ENCODE data around the gene ABHD2. TPM values are rescaled to one million over a fixed set of nuclear protein-coding genes. Genes with fewer than 3 reads are reported as not detected.

Gene ABHD2
- total RNA-seq, 6 experiments from 2014 or later, result 43.1 to 63.5 (median 51.8) TPM

GRCh38 chr15:89122505-89123180, 34.4 kb downstream of the ABHD2 start:
- TF ChIP-seq, protein P1, sequence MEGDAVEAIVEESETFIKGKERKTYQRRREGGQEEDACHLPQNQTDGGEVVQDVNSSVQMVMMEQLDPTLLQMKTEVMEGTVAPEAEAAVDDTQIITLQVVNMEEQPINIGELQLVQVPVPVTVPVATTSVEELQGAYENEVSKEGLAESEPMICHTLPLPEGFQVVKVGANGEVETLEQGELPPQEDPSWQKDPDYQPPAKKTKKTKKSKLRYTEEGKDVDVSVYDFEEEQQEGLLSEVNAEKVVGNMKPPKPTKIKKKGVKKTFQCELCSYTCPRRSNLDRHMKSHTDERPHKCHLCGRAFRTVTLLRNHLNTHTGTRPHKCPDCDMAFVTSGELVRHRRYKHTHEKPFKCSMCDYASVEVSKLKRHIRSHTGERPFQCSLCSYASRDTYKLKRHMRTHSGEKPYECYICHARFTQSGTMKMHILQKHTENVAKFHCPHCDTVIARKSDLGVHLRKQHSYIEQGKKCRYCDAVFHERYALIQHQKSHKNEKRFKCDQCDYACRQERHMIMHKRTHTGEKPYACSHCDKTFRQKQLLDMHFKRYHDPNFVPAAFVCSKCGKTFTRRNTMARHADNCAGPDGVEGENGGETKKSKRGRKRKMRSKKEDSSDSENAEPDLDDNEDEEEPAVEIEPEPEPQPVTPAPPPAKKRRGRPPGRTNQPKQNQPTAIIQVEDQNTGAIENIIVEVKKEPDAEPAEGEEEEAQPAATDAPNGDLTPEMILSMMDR (IDR thresholded peaks at IDR 0.05), result no peak

DNA sequence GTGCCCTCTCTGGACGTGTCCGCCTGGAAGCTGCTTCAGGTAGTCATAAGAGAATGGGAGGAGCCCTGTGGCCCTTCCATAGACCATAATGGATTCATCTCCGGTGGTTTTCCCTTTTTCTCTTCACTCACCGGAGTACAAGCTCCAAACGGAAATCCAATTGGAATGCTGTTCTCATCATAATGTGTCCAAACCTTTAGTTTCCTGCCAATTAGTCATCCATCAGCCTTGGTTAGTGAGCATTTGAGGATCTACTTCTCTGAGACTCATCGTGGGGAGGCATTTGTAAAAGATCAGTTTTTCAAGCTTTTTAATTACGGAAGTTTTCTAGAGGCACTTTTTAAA, 34.9 kb downstream of the ABHD2 start:
- TF ChIP-seq, protein P1 (IDR thresholded peaks at IDR 0.05), result no peak
- Mint-ChIP-seq H3K27me3 (ENCODE audit: insufficient read depth) (no peaks in the 10 kb centered on the region), H3K36me3 (ENCODE audit: low read depth) (peaks cover 39% of the 10 kb centered on the region), H3K27ac (peak overlapping the region; percentile 27; the same call in 1 of the 2 replicates), H3K4me3 (no peak overlapping the region), H3K4me1 (ENCODE audit: low read depth) (peaks cover 28% of the 10 kb centered on the region), H3K9me3 (no peaks in the 10 kb centered on the region)
- DNase-seq, result peak; percentile 42

More at GRCh38 chr15:89122505-89123180, 34.4 kb downstream of the ABHD2 start:
- H3K9me3 Mint-ChIP-seq, result no peaks in the 10 kb centered on the region
- H3K36me3 Mint-ChIP-seq (ENCODE audit: low read depth), result peaks cover 39% of the 10 kb centered on the region
- H3K27me3 Mint-ChIP-seq (ENCODE audit: insufficient read depth), result no peaks in the 10 kb centered on the region
- H3K27ac Mint-ChIP-seq, result peak overlapping the region; percentile 27; the same call in 1 of the 2 replicates
- peaks cover 32% of the 10 kb centered on the region for H3K4me1 Mint-ChIP-seq (ENCODE audit: low read depth)
- H3K4me3 Mint-ChIP-seq, result no peak overlapping the region
- no peak for DNase-seq

DNA sequence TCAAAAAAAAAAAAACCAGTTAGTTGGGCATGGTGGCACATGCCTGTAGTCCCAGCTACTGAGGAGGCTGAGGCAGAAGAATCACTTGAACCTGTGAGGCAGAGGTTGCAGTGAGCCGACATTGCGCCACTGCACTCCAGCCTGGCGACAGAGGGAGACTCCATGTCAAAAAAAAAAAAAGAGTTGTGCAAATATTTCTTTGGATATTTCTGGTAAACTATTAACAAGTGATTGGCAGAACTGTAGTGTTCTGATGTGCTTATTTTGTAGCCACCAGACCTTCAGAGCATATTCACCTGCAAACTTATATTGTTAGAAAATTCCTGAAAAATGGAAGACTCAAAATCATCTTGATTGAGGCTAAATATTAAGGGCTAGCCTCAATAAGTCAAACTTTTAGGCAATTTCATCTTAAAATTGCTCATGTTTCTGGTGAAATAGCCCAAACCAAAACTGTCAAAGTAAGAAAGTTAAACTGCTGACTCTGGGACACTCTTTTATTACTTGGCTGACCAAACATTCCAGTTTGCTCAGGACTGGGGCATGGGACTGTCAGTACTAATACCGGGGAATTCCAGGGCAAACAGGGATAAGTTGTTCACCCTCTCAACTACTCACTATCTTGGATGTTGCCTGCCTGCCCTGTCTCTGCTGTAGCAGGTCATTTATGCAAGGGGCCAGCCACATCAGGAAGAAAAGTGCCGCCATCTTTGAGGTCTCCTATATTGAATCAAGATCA, 37.0 kb downstream of the ABHD2 start:
- Mint-ChIP-seq H3K4me1 (ENCODE audit: low read depth) (peaks cover 19% of the 10 kb centered on the region), H3K4me3 (no peak overlapping the region), H3K27ac (no peak overlapping the region), H3K36me3 (ENCODE audit: low read depth) (peaks cover 24% of the 10 kb centered on the region), H3K27me3 (ENCODE audit: insufficient read depth) (no peaks in the 10 kb centered on the region), H3K9me3 (no peaks in the 10 kb centered on the region)
- TF ChIP-seq, protein P1 (IDR thresholded peaks at IDR 0.05), result no peak
- no peak for DNase-seq

GRCh38 chr15:89126009-89126408, 37.8 kb downstream of the ABHD2 start:
- DNase-seq, result no peak

DNA sequence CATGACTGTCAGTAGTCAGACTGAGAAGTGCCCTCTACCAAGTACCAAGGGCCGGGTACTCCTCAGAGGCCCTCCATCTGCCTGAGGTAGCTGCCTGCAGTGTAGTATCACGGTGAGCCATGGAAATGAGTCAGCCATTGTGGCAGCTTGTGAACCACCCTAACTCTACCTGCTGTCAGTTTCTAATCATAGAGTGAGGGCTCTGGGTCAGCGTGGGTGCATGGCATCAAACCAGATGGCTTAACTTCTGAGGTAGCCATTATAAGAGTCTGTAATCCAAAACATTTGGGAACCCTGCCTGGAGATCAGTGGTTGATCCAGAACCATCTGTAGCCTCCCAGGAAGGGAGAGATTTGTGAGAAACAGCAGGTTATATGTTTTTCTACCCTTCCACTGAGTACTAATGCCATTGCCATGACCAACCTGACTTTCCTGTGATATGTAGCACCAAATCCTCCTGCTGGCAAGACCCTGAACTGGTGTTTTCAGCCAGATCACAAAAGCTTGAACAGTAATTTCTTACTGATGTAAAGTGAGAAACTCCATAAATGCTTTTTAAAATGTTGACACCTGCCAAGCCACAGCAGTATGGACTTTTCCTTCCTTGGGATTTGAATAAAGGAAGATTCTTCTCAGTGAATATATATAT, 38.9 kb downstream of the ABHD2 start:
- H3K27me3 Mint-ChIP-seq (ENCODE audit: insufficient read depth), result no peaks in the 10 kb centered on the region
- peaks cover 19% of the 10 kb centered on the region for H3K4me1 Mint-ChIP-seq (ENCODE audit: low read depth)
- H3K27ac Mint-ChIP-seq, result no peak overlapping the region
- no peaks in the 10 kb centered on the region for H3K9me3 Mint-ChIP-seq
- H3K36me3 Mint-ChIP-seq (ENCODE audit: low read depth), result peaks cover 16% of the 10 kb centered on the region; the same call in 1 of the 2 replicates
- TF ChIP-seq, protein P1 (IDR thresholded peaks at IDR 0.05), result peak; percentile 55
- no peak for DNase-seq
- H3K4me3 Mint-ChIP-seq, result no peak overlapping the region

More at GRCh38 chr15:89126009-89126408, 37.8 kb downstream of the ABHD2 start:
- no peaks in the 10 kb centered on the region for H3K27me3 Mint-ChIP-seq (ENCODE audit: insufficient read depth)
- H3K36me3 Mint-ChIP-seq (ENCODE audit: low read depth), result peaks cover 21% of the 10 kb centered on the region
- TF ChIP-seq, protein P1 (IDR thresholded peaks at IDR 0.05), result no peak
- H3K4me3 Mint-ChIP-seq, result no peak overlapping the region
- peaks cover 19% of the 10 kb centered on the region for H3K4me1 Mint-ChIP-seq (ENCODE audit: low read depth)
- H3K9me3 Mint-ChIP-seq, result no peaks in the 10 kb centered on the region
- no peak overlapping the region for H3K27ac Mint-ChIP-seq

Measured in HFFc6 (cell line).